Stimulated activated naive CD8-positive, alpha-beta T cell treated with anti-CD3 and anti-CD28 coated beads, Interleukin-15, Interleukin-2, amounts not matched to agents 100 ng/mL and 50 ng/mL, for 24 hours (primary cell): ENCODE measurements around the gene TTLL1.
A peak's percentile ranks its signal among the peaks of the same experiment; 100 is the strongest.

Source experiments
- H3K27ac Mint-ChIP-seq: one replicate; pipeline ENCODE4 v1.8.0; 2021; ENCODE audit warnings: mild to moderate bottlenecking, mixed read lengths
- H3K27me3 Mint-ChIP-seq: one replicate; pipeline ENCODE4 v1.8.0; 2021; ENCODE audit warnings: mixed read lengths
- H3K36me3 Mint-ChIP-seq: one replicate; pipeline ENCODE4 v1.8.0; 2021; ENCODE audit warnings: low read depth, mixed read lengths
- H3K4me1 Mint-ChIP-seq: one replicate; pipeline ENCODE4 v1.8.0; 2021; ENCODE audit warnings: low read depth, mixed read lengths
- H3K4me3 Mint-ChIP-seq: one replicate; pipeline ENCODE4 v1.8.0; 2021; ENCODE audit warnings: mild to moderate bottlenecking, mixed read lengths
- H3K9me3 Mint-ChIP-seq: one replicate; pipeline ENCODE4 v1.8.0; 2021; ENCODE audit warnings: mixed read lengths

Gene TTLL1

GRCh38 chr22:43088984-43089717 lies at the start of gene TTLL1:
TTLL1 (minus strand) TSS chr22:43089391; CDS start chr22:43075586, 13,805 bp downstream.
- Mint-ChIP-seq H3K27me3 (no peaks in the 10 kb centered on the region), H3K4me3 (peak within 1 kb of the TSS; percentile 89), H3K27ac (peak within 1 kb of the TSS; percentile 93), H3K9me3 (no peaks in the 10 kb centered on the region), H3K4me1 (peaks cover 23% of the 10 kb centered on the region), H3K36me3 (no peaks in the 10 kb centered on the region)

DNA sequence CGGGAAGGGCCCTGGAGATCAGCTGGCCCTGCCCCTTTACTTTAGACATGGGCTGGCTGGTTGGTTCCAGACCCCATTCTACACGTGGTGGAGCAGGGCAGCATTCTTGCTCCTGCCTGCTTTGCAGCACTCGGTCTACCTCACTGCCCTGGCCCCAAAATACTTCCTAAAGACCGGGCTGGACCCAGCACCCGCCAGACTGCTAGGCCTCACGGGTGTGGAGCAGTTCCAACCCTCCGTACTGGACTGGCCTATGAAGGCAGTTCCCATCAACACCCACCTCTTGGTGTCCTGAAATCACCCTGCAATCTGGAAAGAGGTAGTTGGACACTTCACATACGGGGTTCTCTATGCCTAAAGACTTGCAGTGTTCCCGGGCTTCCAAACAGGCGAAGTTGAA lies 47.6 kb upstream of the TTLL1 start:
- H3K4me3 Mint-ChIP-seq: no peak overlapping the region
- H3K4me1 Mint-ChIP-seq: peaks cover 16% of the 10 kb centered on the region
- H3K27me3 Mint-ChIP-seq: no peaks in the 10 kb centered on the region
- H3K27ac Mint-ChIP-seq: no peak overlapping the region
- H3K9me3 Mint-ChIP-seq: no peaks in the 10 kb centered on the region
- H3K36me3 Mint-ChIP-seq: peaks cover 50% of the 10 kb centered on the region

- H3K4me1 Mint-ChIP-seq: peaks cover 11% of the 10 kb centered on the region
- peaks cover 51% of the 10 kb centered on the region for H3K36me3 Mint-ChIP-seq
- no peaks in the 10 kb centered on the region for H3K27me3 Mint-ChIP-seq
- peak overlapping the region; percentile 8 for H3K27ac Mint-ChIP-seq
- H3K4me3 Mint-ChIP-seq: no peak overlapping the region
- no peaks in the 10 kb centered on the region for H3K9me3 Mint-ChIP-seq
These were observed 47.1 kb upstream of the TTLL1 start for GRCh38 chr22:43136255-43136654.

DNA sequence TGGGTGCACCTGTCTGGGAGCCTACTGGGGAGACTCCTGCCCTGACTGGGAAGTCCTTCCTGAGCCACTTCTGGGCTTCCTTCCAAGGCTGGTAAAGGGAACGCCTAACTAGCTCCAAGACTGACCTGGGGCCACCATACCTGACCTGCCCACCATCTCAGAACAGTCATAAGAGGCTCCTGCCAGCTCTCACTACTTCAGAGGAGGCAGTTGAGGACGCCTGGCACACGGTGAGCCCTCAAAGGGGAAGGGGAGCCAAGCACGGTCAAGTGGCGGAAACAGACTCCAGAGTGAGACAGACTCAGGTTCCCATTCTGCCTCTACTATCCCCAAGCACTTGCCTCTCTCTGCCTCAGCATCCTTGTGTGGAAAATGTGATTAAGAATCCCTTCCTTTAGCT lies 46.4 kb upstream of the TTLL1 start:
- Mint-ChIP-seq H3K27ac (peak overlapping the region; percentile 8), H3K36me3 (peaks cover 48% of the 10 kb centered on the region), H3K4me1 (peaks cover 4% of the 10 kb centered on the region), H3K27me3 (no peaks in the 10 kb centered on the region), H3K4me3 (no peak overlapping the region), H3K9me3 (no peaks in the 10 kb centered on the region)

- no peak overlapping the region for H3K4me3 Mint-ChIP-seq
- H3K4me1 Mint-ChIP-seq: peaks cover 3% of the 10 kb centered on the region
- no peak overlapping the region for H3K27ac Mint-ChIP-seq
- no peaks in the 10 kb centered on the region for H3K27me3 Mint-ChIP-seq
- peaks cover 40% of the 10 kb centered on the region for H3K36me3 Mint-ChIP-seq
- H3K9me3 Mint-ChIP-seq: no peaks in the 10 kb centered on the region
These were observed 45.4 kb upstream of the TTLL1 start for GRCh38 chr22:43134553-43134952.

DNA sequence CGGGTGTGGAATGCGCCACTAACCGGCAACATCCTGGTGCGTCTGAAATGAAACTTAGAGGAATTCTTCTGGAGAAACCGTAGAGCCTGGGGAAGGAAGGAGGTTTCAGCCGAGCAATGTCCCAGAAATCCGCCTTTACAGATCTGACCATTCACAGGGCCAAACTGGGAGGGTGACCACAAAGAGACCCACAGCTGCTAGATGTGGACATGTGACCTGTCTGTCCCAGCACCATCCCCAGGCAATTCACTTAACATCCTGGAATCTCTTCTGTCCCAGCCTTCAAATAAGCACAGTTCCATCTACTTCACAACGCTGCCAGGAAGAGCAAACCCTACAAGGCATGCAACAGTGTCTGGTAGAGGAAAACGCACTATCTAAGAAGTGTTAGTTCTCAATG lies 44.2 kb upstream of the TTLL1 start:
- no peaks in the 10 kb centered on the region for H3K4me1 Mint-ChIP-seq
- H3K27ac Mint-ChIP-seq: no peak overlapping the region
- no peak overlapping the region for H3K4me3 Mint-ChIP-seq
- H3K36me3 Mint-ChIP-seq: peaks cover 34% of the 10 kb centered on the region
- H3K27me3 Mint-ChIP-seq: no peaks in the 10 kb centered on the region
- no peaks in the 10 kb centered on the region for H3K9me3 Mint-ChIP-seq

GRCh38 chr22:43131773-43132501 lies 42.7 kb upstream of the TTLL1 start:
- Mint-ChIP-seq H3K36me3 (peaks cover 34% of the 10 kb centered on the region), H3K4me3 (no peak overlapping the region), H3K4me1 (peaks cover 10% of the 10 kb centered on the region), H3K27ac (no peak overlapping the region), H3K9me3 (no peaks in the 10 kb centered on the region), H3K27me3 (no peaks in the 10 kb centered on the region)

DNA sequence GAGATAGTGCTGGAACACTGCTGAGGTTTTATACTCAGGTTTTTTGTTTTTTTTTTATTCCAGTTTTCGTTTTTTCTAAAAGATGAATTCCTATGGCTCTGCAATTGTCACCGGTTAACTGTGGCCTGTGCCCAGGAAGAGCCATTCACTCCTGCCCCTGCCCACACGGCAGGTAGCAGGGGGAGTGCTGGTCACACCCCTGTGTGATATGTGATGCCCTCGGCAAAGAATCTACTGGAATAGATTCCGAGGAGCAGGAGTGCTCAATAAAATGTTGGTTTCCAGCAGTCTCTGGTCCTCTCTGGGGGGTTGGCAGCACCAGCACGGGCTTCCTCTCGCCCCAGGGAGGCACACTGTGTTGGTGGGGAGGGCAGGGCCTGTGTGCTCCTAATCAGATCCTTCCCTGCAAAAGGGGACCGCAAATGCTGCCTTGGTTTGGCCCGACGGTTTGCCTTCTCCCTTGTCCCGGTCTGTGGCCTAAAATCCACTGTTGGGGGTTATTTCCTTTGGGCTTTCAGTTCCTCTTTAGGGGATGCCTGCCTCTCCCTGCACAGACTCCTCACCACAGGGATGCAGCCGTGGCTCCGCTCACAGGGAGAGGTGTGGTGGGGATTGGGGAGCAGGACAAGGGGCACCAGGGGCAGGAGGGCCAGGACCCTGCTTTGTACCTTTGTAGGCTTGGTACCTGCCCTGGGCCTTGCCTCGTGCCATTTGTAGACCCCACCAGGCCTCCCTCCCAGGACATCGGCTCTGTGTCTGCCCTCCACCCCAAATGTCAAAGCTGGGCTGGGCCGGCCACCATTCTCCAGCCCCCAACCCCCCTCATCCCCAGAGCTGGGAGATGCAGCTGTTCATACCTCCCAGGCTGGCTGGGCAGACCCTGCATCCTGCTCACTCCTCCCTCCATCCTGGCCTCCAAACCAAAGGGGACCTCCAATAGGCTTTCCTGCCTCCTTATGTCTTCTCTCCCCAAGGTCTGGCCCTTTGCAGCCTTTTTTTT lies 40.5 kb upstream of the TTLL1 start:
- no peaks in the 10 kb centered on the region for H3K27me3 Mint-ChIP-seq
- no peak overlapping the region for H3K4me3 Mint-ChIP-seq
- H3K27ac Mint-ChIP-seq: no peak overlapping the region
- H3K4me1 Mint-ChIP-seq: peaks cover 12% of the 10 kb centered on the region
- peaks cover 20% of the 10 kb centered on the region for H3K36me3 Mint-ChIP-seq
- no peaks in the 10 kb centered on the region for H3K9me3 Mint-ChIP-seq

DNA sequence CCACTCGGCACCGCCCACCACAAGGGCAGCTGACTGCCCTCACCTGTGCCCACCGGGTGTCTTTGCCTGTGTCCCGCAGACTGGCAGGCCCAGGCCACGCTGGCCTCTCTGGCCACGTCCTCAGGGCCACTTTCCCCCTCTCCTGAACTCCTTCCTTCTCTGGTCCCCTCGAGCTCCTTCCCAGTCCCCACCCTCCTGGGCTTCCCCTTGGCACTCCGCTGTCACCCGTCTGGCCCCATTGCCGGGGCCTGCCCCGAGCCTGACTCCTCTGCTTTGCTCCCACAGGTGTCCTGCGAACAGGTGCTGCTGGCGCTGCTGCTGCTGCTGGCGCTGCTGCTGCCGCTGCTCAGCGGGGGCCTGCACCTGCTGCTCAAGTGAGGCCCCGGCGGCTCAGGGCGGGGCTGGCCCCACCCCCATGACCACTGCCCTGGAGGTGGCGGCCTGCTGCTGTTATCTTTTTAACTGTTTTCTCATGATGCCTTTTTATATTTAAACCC lies 39.8 kb upstream of the TTLL1 start:
- H3K36me3 Mint-ChIP-seq: peaks cover 15% of the 10 kb centered on the region
- H3K4me1 Mint-ChIP-seq: peaks cover 12% of the 10 kb centered on the region
- no peaks in the 10 kb centered on the region for H3K9me3 Mint-ChIP-seq
- H3K27ac Mint-ChIP-seq: no peak overlapping the region
- H3K4me3 Mint-ChIP-seq: no peak overlapping the region
- H3K27me3 Mint-ChIP-seq: no peaks in the 10 kb centered on the region

- Mint-ChIP-seq H3K9me3 (no peaks in the 10 kb centered on the region), H3K4me3 (no peak overlapping the region), H3K27ac (no peak overlapping the region), H3K27me3 (no peaks in the 10 kb centered on the region), H3K36me3 (peaks cover 7% of the 10 kb centered on the region), H3K4me1 (peaks cover 12% of the 10 kb centered on the region)
These were observed 38.9 kb upstream of the TTLL1 start for GRCh38 chr22:43128116-43128515.

DNA sequence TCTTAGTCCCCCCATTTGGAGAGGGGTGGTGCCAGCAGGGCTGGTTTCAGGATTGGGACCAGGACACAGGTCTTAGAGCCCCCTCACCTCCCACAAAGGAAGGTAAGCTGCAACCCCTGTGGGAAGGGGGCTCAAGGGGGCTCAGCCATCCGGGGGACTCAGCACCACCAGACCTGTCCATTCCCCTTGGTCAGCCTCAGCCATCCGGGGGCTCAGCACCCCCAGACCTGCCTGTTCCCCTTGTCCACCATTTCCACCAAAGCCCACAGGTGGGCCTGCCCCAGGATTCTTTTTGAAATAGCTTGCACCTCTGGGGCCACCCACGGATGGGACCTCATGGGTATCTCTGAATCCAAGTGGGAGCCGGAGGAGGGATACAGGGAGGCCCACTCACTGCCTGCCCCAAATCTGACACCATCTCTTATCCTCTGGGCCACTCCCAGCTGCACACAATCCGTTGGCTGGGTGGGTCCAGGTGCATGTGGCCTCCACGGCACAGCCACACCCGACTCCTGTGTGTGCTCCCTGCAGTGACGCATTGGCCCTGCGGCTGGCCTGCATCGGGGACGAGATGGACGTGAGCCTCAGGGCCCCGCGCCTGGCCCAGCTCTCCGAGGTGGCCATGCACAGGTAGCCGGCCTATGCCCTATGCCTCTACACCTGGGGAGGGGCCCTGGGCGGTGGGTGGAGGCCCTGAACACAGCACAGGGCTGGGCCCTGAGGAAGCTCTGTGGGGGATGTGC lies 38.1 kb upstream of the TTLL1 start:
- no peak overlapping the region for H3K27ac Mint-ChIP-seq
- H3K9me3 Mint-ChIP-seq: no peaks in the 10 kb centered on the region
- H3K27me3 Mint-ChIP-seq: no peaks in the 10 kb centered on the region
- H3K4me1 Mint-ChIP-seq: peaks cover 12% of the 10 kb centered on the region
- H3K36me3 Mint-ChIP-seq: peaks cover 5% of the 10 kb centered on the region
- no peak overlapping the region for H3K4me3 Mint-ChIP-seq

GRCh38 chr22:43126501-43127165 lies 37.4 kb upstream of the TTLL1 start:
- Mint-ChIP-seq H3K9me3 (no peaks in the 10 kb centered on the region), H3K36me3 (no peaks in the 10 kb centered on the region), H3K4me3 (no peak overlapping the region), H3K27me3 (no peaks in the 10 kb centered on the region), H3K27ac (no peak overlapping the region), H3K4me1 (peaks cover 12% of the 10 kb centered on the region)

DNA sequence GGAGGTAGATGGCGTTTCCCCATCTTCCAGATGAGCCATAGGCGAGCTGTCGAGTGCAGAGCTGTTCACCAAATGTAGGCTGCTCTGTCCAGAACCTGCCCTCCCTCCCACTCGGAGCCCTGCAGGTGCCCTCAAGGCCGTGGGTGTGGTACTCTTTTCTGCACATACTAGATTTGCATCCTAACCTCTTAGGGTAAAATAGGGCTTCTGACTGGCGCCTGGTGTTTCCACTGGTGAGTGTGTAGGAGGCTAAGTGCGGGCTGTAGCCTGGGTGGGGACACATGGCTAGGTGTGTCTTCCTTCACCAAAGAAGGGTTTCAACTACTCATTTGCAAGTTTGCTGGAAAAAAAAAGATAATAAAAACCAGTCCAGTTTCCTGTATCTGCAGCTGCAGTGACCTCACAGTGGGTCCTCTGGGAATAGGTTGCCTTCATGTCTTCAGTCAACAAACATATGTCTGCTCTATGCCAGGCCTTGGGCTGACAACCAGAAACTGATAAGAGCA lies 29.8 kb upstream of the TTLL1 start:
- H3K4me1 Mint-ChIP-seq: peaks cover 5% of the 10 kb centered on the region
- no peak overlapping the region for H3K4me3 Mint-ChIP-seq
- no peaks in the 10 kb centered on the region for H3K9me3 Mint-ChIP-seq
- no peaks in the 10 kb centered on the region for H3K27me3 Mint-ChIP-seq
- H3K27ac Mint-ChIP-seq: no peak overlapping the region
- H3K36me3 Mint-ChIP-seq: no peaks in the 10 kb centered on the region
